Fibroblast of the conjunctiva (primary cell): ENCODE measurements around the gene MC1R.
"Not testable (repeated sequence)": the region's sequence is repeated elsewhere in the genome, so short reads cannot be mapped to it uniquely, and the experiment has no call there.

Source experiments
- DNase-seq: peaks from one replicate; pipeline ENCODE4 v3.0.0-alpha.2; 2010; ENCODE audit warnings: low read depth

MC1R gene

DNA sequence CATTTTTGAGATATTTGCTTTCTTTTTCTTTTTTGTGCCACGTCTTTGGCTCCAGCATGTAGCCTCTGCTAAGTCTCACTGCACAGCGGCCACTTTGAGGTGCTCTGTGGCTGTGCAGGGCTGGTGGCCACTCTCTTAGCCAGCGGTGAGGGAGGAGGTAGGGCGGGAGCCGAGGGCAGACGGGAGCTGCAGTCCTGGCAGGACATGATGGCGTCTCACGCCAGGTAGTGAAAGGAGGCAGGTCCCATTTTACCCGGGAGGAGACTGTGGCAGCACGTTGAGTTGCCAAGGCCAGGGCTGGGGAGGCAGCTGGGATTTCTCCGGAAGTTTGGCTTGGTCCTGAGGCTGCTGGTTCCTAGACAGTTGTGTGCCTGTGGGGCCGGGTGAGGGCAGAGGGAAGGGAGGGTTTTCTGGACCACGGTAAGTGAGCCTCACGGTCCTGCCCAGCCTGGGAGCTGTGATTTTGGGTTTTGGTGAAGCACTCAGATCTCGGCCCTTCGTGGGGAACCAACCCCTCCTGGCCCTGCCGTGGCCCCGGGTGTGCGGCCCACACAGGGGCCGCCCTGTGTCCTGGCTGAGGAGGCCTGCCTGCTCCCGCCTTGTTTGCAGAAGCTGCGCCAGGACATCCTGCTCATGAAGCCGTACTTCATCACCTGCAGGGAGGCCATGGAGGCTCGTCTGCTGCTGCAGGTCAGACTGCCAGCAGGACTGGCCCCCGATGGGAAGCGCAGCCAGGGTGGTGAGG, 44.3 kb downstream of the MC1R start:
- no peak for DNase-seq

GRCh38 chr16:89964201-89964600, 45.5 kb downstream of the MC1R start:
- no peak for DNase-seq

DNA sequence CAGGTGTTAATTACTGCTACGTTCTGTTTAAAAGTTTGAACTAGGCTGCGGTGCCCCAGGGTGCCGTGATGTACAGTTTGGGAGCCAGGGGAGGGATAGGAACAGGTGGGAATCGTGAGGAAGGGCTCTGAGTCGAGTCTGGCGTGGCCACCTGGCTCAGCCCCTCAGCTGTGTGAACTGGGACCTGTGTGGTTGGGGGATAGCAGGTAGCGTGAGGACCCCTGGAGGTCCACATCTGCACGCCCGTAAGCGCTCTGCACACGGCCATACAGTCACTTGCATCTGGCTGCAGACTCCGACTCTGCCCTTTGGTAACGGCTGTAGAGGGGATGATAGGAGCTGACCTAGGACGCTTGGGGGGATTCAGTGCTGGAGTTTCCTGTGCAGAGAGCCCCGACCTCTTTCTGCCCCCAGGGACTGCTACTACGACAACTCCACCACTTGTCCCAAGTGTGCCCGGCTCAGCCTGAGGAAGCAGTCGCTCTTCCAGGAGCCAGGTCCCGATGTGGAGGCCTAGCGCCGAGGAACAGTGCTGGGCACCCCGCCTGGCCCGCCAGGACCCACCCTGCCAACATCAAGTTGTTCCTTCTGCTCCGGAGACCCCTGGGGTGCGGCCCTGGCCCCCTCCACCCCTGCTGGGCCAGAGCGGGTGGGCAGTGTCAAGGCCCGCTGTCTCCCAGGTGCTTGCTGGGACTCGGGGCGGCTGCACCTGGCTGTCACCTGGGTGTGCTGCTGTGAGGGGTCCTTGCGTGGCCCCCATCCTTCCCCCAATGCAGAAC, 47.0 kb downstream of the MC1R start:
- DNase-seq = no peak

DNA sequence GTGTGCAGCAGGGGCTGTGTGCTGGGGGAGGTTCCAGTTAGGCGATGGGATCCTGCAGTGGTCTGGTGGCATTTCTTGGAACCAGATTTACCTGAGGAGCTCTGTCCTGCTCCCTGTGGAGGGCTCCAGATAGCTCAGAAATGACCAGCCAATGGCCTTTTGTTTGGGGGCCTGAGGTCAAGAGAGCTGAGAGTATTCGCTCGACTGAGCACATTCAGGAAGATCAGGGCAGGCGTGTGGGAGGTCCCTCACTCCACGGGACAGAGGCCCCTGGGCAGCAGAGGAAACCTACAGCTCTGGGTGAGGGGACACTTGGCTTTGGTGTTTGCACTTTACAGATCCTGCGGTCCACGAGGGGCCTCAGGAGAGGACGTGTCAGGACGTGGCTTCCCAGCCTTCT, 48.1 kb downstream of the MC1R start:
- DNase-seq = no peak

DNA sequence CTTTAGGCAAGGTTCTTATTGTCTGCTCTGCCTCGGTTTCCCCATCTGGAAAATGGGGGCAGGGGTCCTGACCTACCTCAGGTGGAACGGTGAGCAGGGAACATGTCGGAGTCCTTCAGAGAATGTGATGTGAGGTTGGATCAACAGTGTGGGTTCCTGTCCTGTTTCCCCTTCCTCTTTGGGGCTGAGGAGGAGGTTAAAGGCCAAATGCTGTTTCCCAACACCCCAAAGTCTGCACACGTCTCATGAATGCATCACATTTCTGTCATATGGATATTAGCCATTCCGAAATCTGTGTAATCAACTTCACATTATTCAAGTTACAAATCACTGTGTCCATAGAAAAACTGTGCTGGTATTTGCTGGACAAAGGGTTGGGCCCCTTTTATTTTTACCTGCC, 48.8 kb downstream of the MC1R start:
- DNase-seq = not testable (repeated sequence)

- not testable (repeated sequence) for DNase-seq
Observed at GRCh38 chr16:89968074-89968473, 49.4 kb downstream of the MC1R start.

DNA sequence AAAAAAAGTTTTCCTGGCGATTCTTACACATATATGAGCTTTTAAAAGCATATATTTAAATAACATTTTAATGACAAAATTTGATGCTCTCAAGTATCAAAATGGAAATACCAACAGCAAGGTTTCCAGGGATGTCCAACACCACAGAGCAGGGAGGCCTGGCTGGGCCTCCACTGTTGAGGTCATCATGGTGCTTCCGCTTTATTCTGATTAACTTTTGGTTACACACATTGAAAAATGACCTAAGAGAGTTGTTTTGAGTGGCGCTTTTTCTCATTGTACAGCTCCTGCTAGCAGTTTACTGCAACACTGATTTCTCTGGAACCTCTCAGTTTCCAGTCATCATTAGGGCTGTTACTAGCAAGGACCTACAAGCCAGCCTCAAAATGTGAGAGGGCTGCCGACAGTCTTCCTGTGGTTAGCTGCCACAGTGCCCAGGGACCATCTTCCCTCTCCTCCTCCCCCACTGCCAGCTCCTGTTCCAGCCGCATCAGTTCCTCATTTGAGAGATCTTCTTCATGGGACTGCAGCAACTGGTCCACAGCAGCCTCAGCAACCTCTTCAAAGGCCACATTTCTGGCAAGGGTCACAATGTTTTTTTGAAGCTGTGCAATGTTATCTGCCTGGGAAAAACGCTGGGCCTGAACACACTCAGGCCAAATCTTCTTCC, 51.2 kb downstream of the MC1R start:
- DNase-seq = no peak
